Trophoblast cell (in vitro differentiated cells and primary cell): Measurements from ENCODE around the gene NR4A3.

Source experiments
- DNase-seq, 2 donors: peaks; one replicate each; pipeline ENCODE4 v3.0.0-alpha.2; 2016
- H2AFZ ChIP-seq: 2 replicates; pipeline ENCODE4 v1.6.1; 2013; ENCODE audit warnings: low read length, moderate library complexity, mild to moderate bottlenecking; ENCODE audit not compliant: insufficient read depth, poor library complexity
- H2AK5ac ChIP-seq: 2 replicates; pipeline ENCODE4 v1.6.1; 2013; ENCODE audit warnings: mild to moderate bottlenecking, low read length
- H2BK120ac ChIP-seq: 2 replicates; pipeline ENCODE4 v1.6.1; 2013; ENCODE audit warnings: low read length, mild to moderate bottlenecking, moderate library complexity; ENCODE audit not compliant: insufficient read depth, poor library complexity
- H2BK12ac ChIP-seq: 2 replicates; pipeline ENCODE4 v1.6.1; 2013; ENCODE audit warnings: mild to moderate bottlenecking, low read length, moderate library complexity
- H2BK5ac ChIP-seq: 2 replicates; pipeline ENCODE4 v1.6.1; 2013; ENCODE audit warnings: low read length, low read depth, moderate library complexity, mild to moderate bottlenecking; ENCODE audit not compliant: poor library complexity
- H3K14ac ChIP-seq: 2 replicates; pipeline ENCODE4 v1.6.1; 2013; ENCODE audit warnings: mild to moderate bottlenecking, low read length
- H3K18ac ChIP-seq: 2 replicates; pipeline ENCODE4 v1.6.1; 2013; ENCODE audit warnings: mild to moderate bottlenecking, low read length
- H3K23ac ChIP-seq: 2 replicates; pipeline ENCODE4 v1.6.1; 2013; ENCODE audit warnings: low read length
- H3K27ac ChIP-seq: 2 replicates; pipeline ENCODE4 v1.5.1; 2013; ENCODE audit warnings: low read depth, mild to moderate bottlenecking, inconsistent platforms, low read length, moderate library complexity
- H3K27me3 ChIP-seq: 2 replicates; pipeline ENCODE4 v1.6.1; 2013; ENCODE audit warnings: inconsistent platforms, mild to moderate bottlenecking, low read length, moderate library complexity; ENCODE audit not compliant: insufficient read depth
- H3K36me3 ChIP-seq, 2 experiments: 1 replicate in 1 of 2; 2 replicates in 1 of 2; pipeline ENCODE4 v1.6.1; 2013; ENCODE audit warnings: low read length in 2 of 2, mild to moderate bottlenecking in 2 of 2, moderate library complexity in 1 of 2; ENCODE audit not compliant: insufficient read depth in 2 of 2, control insufficient read depth in 1 of 2
- H3K4ac ChIP-seq: 2 replicates; pipeline ENCODE4 v1.6.1; 2013; ENCODE audit warnings: low read depth, mild to moderate bottlenecking, low read length, moderate library complexity
- H3K4me1 ChIP-seq, 2 experiments: 1 replicate in 1 of 2; 2 replicates in 1 of 2; pipeline ENCODE4 v1.6.1; 2013; ENCODE audit warnings: low read length in 2 of 2, mild to moderate bottlenecking in 2 of 2, moderate library complexity in 1 of 2; ENCODE audit not compliant: insufficient read depth in 2 of 2, control insufficient read depth in 1 of 2
- H3K4me2 ChIP-seq: 2 replicates; pipeline ENCODE4 v1.6.1; 2013; ENCODE audit warnings: inconsistent platforms, mild to moderate bottlenecking, low read length, moderate library complexity
- H3K4me3 ChIP-seq: 2 replicates; pipeline ENCODE4 v1.5.1; 2013; ENCODE audit warnings: mild to moderate bottlenecking, low read depth, low read length, inconsistent platforms
- H3K79me1 ChIP-seq: one replicate; pipeline ENCODE4 v1.6.1; 2013; ENCODE audit warnings: low read length
- H3K79me2 ChIP-seq: 2 replicates; pipeline ENCODE4 v1.6.1; 2013; ENCODE audit warnings: low read length, mild to moderate bottlenecking; ENCODE audit not compliant: control insufficient read depth, insufficient read depth, poor library complexity
- H3K9ac ChIP-seq: 2 replicates; pipeline ENCODE4 v1.6.1; 2013; ENCODE audit warnings: mild to moderate bottlenecking, low read length
- H3K9me3 ChIP-seq: 2 replicates; pipeline ENCODE4 v1.6.1; 2013; ENCODE audit warnings: low read depth, mild to moderate bottlenecking, control low read depth, inconsistent platforms, low read length; ENCODE audit not compliant: insufficient read depth
- H4K12ac ChIP-seq: 2 replicates; pipeline ENCODE4 v1.6.1; 2013; ENCODE audit warnings: low read depth, mild to moderate bottlenecking, low read length, moderate library complexity
- H4K8ac ChIP-seq: 2 replicates; pipeline ENCODE4 v1.6.1; 2013; ENCODE audit warnings: low read depth, mild to moderate bottlenecking, low read length, moderate library complexity
- H4K91ac ChIP-seq: one replicate; pipeline ENCODE4 v1.6.1; 2013; ENCODE audit warnings: low read depth, mild to moderate bottlenecking, low read length, moderate library complexity
- WGBS: extraction: QIAGEN DNeasy Blood & Tissue Kit; methylation state at CpG from one replicate; pipeline ENCODE4 v1.1.7; 2013; ENCODE audit warnings: missing lambda C conversion rate; ENCODE audit not compliant: insufficient read length, insufficient coverage; ENCODE audit errors: extremely low coverage; 5-methylcytosine and 5-hydroxymethylcytosine counted together

NR4A3 gene

GRCh38 chr9:99822109-99822805 is 572 bp downstream of the NR4A3 start:
- Histone ChIP-seq H3K36me3 (no peaks in the 10 kb centered on the region), H3K79me2 (peaks cover 5% of the 10 kb centered on the region), H3K79me1 (peaks cover 9% of the 10 kb centered on the region), H3K9me3 (peaks cover 2% of the 10 kb centered on the region), H3K14ac (peak overlapping the region; percentile 40), H2AK5ac (no peak overlapping the region), H2BK12ac (peak overlapping the region; percentile 33), H3K4me1 (peaks cover 17 to 26% of the 10 kb centered on the region in 2 experiments), H2BK120ac (peak overlapping the region; percentile 9), H3K4ac (no peak overlapping the region), H3K4me2 (peak overlapping the region; percentile 100), H2BK5ac (no peak overlapping the region), H3K18ac (peak overlapping the region; percentile 38), H4K8ac (no peak overlapping the region), H3K27ac (no peak overlapping the region), H3K27me3 (peaks cover 45% of the 10 kb centered on the region), H3K9ac (peak overlapping the region; percentile 47), H4K91ac (no peak overlapping the region), H3K23ac (no peak overlapping the region), H4K12ac (no peak overlapping the region), H3K4me3 (peak overlapping the region; percentile 88), H2AFZ (peak overlapping the region; percentile 80)
- DNase-seq, result peak in 1 of 2 donors; percentile 60
- no CpG with 5 or more reads among the region's 51 CpGs for WGBS

GRCh38 chr9:99822806-99823591 is 1.3 kb downstream of the NR4A3 start:
- DNase-seq, result no peak
- no peak overlapping the region for H3K14ac ChIP-seq
- no peak overlapping the region for H2BK12ac ChIP-seq
- no CpG with 5 or more reads among the region's 40 CpGs for WGBS
- peaks cover 3% of the 10 kb centered on the region for H3K9me3 ChIP-seq
- no peak overlapping the region for H2BK120ac ChIP-seq
- no peak overlapping the region for H2AK5ac ChIP-seq
- H3K4me3 ChIP-seq, result peak overlapping the region; percentile 55
- H3K4me1 ChIP-seq, result peaks cover 17 to 26% of the 10 kb centered on the region in 2 experiments
- peaks cover 5% of the 10 kb centered on the region for H3K79me2 ChIP-seq
- peaks cover 9% of the 10 kb centered on the region for H3K79me1 ChIP-seq
- H4K8ac ChIP-seq, result no peak overlapping the region
- H2BK5ac ChIP-seq, result no peak overlapping the region
- H4K91ac ChIP-seq, result no peak overlapping the region
- H3K9ac ChIP-seq, result no peak overlapping the region
- peak overlapping the region; percentile 100 for H3K4me2 ChIP-seq
- no peak overlapping the region for H3K23ac ChIP-seq
- no peak overlapping the region for H2AFZ ChIP-seq
- H3K4ac ChIP-seq, result no peak overlapping the region
- no peak overlapping the region for H3K27ac ChIP-seq
- H3K27me3 ChIP-seq, result peaks cover 52% of the 10 kb centered on the region
- no peak overlapping the region for H3K18ac ChIP-seq
- no peak overlapping the region for H4K12ac ChIP-seq
- no peaks in the 10 kb centered on the region for H3K36me3 ChIP-seq

- H3K79me1 ChIP-seq, result peaks cover 9% of the 10 kb centered on the region
- peaks cover 5% of the 10 kb centered on the region for H3K79me2 ChIP-seq
- WGBS, result no CpG with 5 or more reads among the region's 47 CpGs
- H3K27me3 ChIP-seq, result peaks cover 61% of the 10 kb centered on the region
- H2AK5ac ChIP-seq, result no peak overlapping the region
- peaks cover 9% of the 10 kb centered on the region for H3K9me3 ChIP-seq
- peak overlapping the region; percentile 8 for H3K4me3 ChIP-seq
- no peak overlapping the region for H3K27ac ChIP-seq
- peak overlapping the region; percentile 100 for H3K4me2 ChIP-seq
- no peak overlapping the region for H2BK12ac ChIP-seq
- no peak for DNase-seq
- H3K14ac ChIP-seq, result no peak overlapping the region
- no peak overlapping the region for H3K23ac ChIP-seq
- no peak overlapping the region for H3K9ac ChIP-seq
- peaks cover 22 to 30% of the 10 kb centered on the region in 2 experiments for H3K4me1 ChIP-seq
- H2BK120ac ChIP-seq, result no peak overlapping the region
- H2AFZ ChIP-seq, result peak overlapping the region; percentile 2
- no peak overlapping the region for H4K91ac ChIP-seq
- no peak overlapping the region for H4K8ac ChIP-seq
- H3K4ac ChIP-seq, result no peak overlapping the region
- H2BK5ac ChIP-seq, result no peak overlapping the region
- no peak overlapping the region for H3K18ac ChIP-seq
- no peaks in the 10 kb centered on the region for H3K36me3 ChIP-seq
- H4K12ac ChIP-seq, result no peak overlapping the region
Measured at GRCh38 chr9:99823681-99824377, 2.1 kb downstream of the NR4A3 start.

GRCh38 chr9:99824378-99825171 is 2.9 kb downstream of the NR4A3 start:
- H3K23ac ChIP-seq, result no peak overlapping the region
- no peak overlapping the region for H3K27ac ChIP-seq
- H2BK120ac ChIP-seq, result no peak overlapping the region
- H2AFZ ChIP-seq, result peak overlapping the region; percentile 9
- H2AK5ac ChIP-seq, result no peak overlapping the region
- H3K4me1 ChIP-seq, result peaks cover 23 to 30% of the 10 kb centered on the region in 2 experiments
- no peak overlapping the region for H3K4ac ChIP-seq
- H3K36me3 ChIP-seq, result no peaks in the 10 kb centered on the region
- no peak for DNase-seq
- no peak overlapping the region for H3K18ac ChIP-seq
- H3K14ac ChIP-seq, result no peak overlapping the region
- peaks cover 10% of the 10 kb centered on the region for H3K9me3 ChIP-seq
- peaks cover 68% of the 10 kb centered on the region for H3K27me3 ChIP-seq
- H3K9ac ChIP-seq, result no peak overlapping the region
- H3K79me1 ChIP-seq, result peaks cover 5% of the 10 kb centered on the region
- H3K79me2 ChIP-seq, result peaks cover 3% of the 10 kb centered on the region
- no peak overlapping the region for H4K8ac ChIP-seq
- H3K4me3 ChIP-seq, result no peak overlapping the region
- H2BK5ac ChIP-seq, result no peak overlapping the region
- no peak overlapping the region for H4K91ac ChIP-seq
- WGBS, result no CpG with 5 or more reads among the region's 56 CpGs
- peak overlapping the region; percentile 100 for H3K4me2 ChIP-seq
- H4K12ac ChIP-seq, result no peak overlapping the region
- no peak overlapping the region for H2BK12ac ChIP-seq
